ENCODE results near the gene COL20A1.

DNA sequence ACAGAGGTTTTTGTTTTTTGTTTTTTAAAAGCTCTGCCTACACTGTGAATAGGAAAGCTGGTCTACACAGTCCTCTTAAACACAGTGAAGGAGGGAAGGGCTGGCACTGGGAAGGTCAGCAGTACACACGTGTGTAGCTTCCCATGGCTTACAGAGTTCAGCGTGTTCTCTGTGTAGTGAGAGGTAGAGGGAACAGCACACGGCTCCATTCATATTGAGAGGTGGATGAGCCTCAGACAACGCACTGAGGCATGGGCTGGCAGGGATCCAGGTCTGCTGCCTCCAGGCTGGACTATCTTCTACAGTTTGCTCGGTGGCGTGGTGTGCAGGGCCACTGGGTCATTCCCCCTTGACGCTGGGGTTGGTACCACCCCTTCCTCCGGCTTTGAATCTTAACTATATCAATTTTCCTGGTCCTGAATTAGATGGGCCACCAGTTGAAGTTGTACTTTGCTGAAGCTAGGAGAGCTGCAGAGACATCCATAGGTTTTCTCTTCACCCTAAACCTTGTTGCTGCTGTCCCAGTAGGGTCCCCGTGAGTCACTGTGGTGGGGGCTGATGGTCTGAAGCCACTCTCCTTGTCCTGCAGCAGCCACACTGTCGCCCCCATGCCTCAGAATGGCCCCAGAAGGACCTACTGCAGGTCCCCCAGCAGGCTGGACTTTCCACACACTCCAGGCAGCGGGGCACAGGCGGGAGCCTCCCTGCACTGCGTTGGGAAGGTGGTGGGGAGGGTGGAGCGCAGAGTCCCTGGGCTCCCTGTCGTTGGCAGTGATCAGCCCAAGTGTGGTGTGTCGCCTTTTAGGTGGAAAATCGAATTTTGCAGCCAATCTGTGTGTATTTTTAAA lies 18.4 kb upstream of the COL20A1 start:
- TF ChIP-seq CTCF (IDR thresholded peaks at IDR 0.05) (no peak), POLR2A (IDR thresholded peaks at IDR 0.05) (no peak), POLR2AphosphoS5 (IDR thresholded peaks at IDR 0.05) (no peak)

All from prostate gland (tissue), 2 donors.